T47D (cell line): Measurements from ENCODE around the gene ARMC5.
A peak's percentile ranks its signal among the peaks of the same experiment; 100 is the strongest.

Experiments
- DNase-seq, 2 experiments: peaks; one replicate each; pipeline versions ENCODE4 v3.0.0 to v3.0.0-alpha.2; 2011 to 2012; ENCODE audit warnings: low read depth in 1 of 2, low spot score in 1 of 2
- JUND ChIP-seq: IDR thresholded peaks from 2 replicates; pipeline ENCODE4 v1.6.1; 2012; ENCODE audit warnings: low read depth
- in situ Hi-C: cut with HindIII; loops from 2 replicates; pipeline ENCODE4 v1.10.0; 2016; ENCODE audit warnings: low sequenced_read_pairs, low pct_unique_long_range_greater_than_20kb

ARMC5 gene

GRCh38 chr16:31421587-31421986, 37.7 kb upstream of the ARMC5 start:
- TF ChIP-seq JUND, result no peak
- in situ Hi-C loops, result no loop called here
- no peak for DNase-seq

- in situ Hi-C loops, result no loop called here
Measured at GRCh38 chr16:31423241-31423640, 36.1 kb upstream of the ARMC5 start.

GRCh38 chr16:31423801-31424200, 35.5 kb upstream of the ARMC5 start:
- DNase-seq, result no peak
- in situ Hi-C loops, result no loop called here
- TF ChIP-seq JUND, result no peak

More at GRCh38 chr16:31423241-31423640, 36.1 kb upstream of the ARMC5 start:
- DNase-seq, result no peak
- TF ChIP-seq JUND, result no peak

- TF ChIP-seq JUND, result no peak
- in situ Hi-C loops, result no loop called here
- peak; percentile 49 to 58 for DNase-seq
Measured at GRCh38 chr16:31427441-31428278, 31.6 kb upstream of the ARMC5 start.

- in situ Hi-C loops, result no loop called here
Measured at GRCh38 chr16:31428279-31428597, 31.1 kb upstream of the ARMC5 start, which contains the start of gene COX6A2. Gene COX6A2, minus strand, starts transcription at chr16:31428360. Its CDS starts 35 bp downstream, at chr16:31428325.

GRCh38 chr16:31428638-31429247, 30.6 kb upstream of the ARMC5 start:
- in situ Hi-C loops, result no loop called here
- DNase-seq, result no peak
- no peak for TF ChIP-seq JUND

More at GRCh38 chr16:31428279-31428597, 31.1 kb upstream of the ARMC5 start, which contains the start of gene COX6A2:
- no peak for DNase-seq
- TF ChIP-seq JUND, result no peak

- in situ Hi-C loops, result no loop called here
- TF ChIP-seq JUND, result no peak
- no peak for DNase-seq
Measured at GRCh38 chr16:31429314-31429713, 30.0 kb upstream of the ARMC5 start.

- no peak for TF ChIP-seq JUND
Measured at GRCh38 chr16:31429796-31430195, 29.5 kb upstream of the ARMC5 start.

GRCh38 chr16:31430380-31431052, 28.8 kb upstream of the ARMC5 start:
- in situ Hi-C loops, result no loop called here
- DNase-seq, result no peak
- TF ChIP-seq JUND, result no peak

More at GRCh38 chr16:31429796-31430195, 29.5 kb upstream of the ARMC5 start:
- DNase-seq, result no peak
- in situ Hi-C loops, result no loop called here

- no peak for TF ChIP-seq JUND
- in situ Hi-C loops, result no loop called here
- no peak for DNase-seq
Measured at GRCh38 chr16:31435341-31436220, 23.7 kb upstream of the ARMC5 start.

- in situ Hi-C loops, result no loop called here
- TF ChIP-seq JUND, result no peak
- no peak for DNase-seq
Measured at GRCh38 chr16:31436221-31437045, 22.9 kb upstream of the ARMC5 start.
